ENCODE results near the gene ZNF300.
"Not testable (repeated sequence)": the region's sequence is repeated elsewhere in the genome, so short reads cannot be mapped to it uniquely, and the experiment has no call there.

ZNF300 gene

DNA sequence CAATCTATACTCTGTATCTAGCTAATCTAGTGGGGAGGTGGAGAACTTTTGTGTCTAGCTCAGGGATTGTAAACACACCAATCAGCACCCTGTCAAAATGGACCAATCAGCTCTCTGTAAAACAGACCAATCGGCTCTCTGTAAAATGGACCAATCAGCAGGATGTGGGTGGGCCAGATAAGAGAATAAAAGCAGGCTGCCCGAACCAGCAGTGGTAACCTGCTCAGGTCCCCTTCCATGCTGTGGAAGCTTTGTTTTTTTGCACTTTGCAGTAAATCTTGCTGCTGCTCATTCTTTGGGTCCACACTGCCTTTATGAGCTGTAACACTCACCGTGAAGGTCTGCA, 58.5 kb downstream of the ZNF300 start, which contains the start of gene IRGM:
Gene IRGM (plus strand): TSS at position 214 of the 346 bp plus-strand sequence. CDS start 1,603 bp downstream, outside the sequence.
- H3K4me3 ChIP-seq (ENCODE audit: low read depth, low read length): not testable (repeated sequence)

DNA sequence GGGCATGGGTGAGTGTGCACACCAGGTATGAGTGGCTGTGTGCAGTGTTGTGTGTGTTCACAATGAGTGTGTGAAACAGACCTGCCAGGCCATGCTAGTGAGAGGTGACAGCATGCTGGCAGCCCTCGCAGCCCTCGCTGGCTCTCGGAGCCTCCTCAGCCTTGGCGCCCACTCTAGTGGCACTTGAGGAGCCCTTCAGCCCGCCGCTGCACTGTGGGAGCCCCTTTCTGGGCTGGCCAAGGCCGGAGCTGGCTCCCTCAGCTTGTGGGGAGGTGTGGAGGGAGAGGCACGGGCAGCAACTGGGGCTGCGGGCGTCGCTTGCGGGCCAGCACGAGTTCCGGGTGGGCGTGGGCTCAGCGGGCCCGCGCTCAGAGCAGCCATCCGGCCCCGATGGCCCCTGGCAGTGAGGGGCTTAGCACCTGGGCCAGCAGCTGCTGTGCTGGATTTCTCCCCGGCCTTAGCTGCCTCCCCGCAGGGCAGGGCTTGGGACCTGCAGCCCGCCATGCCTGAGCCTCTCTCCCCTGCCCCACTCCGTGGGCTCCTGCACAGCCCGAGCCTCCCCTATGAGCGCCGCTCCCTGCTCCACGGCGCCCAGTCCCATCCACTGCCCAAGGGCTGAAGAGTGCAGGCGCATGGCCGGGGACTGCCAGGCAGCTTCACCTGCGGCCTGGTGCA, 59.5 kb downstream of the ZNF300 start:
- not testable (repeated sequence) for H3K4me3 ChIP-seq (ENCODE audit: low read depth, low read length)

Measured in iPS-11a (cell line).